HEK293 (cell line): Measurements from ENCODE around the gene AKIRIN1.

Source experiments
- CTCF ChIP-seq: fragments of 450-650 bp; formaldehyde crosslinking; IDR thresholded peaks from 2 replicates; pipeline ENCODE4 v1.5.1; 2016; ENCODE audit warnings: missing biosample characterization, missing genetic modification characterization
- KLF7 ChIP-seq: fragments of 450-650 bp; formaldehyde crosslinking; IDR thresholded peaks from 2 replicates; pipeline ENCODE4 v1.5.1; 2016; ENCODE audit warnings: missing biosample characterization, missing genetic modification characterization, borderline replicate concordance
- KLF9 ChIP-seq: fragments of 450-650 bp; formaldehyde crosslinking; IDR thresholded peaks from 2 replicates; pipeline ENCODE4 v1.5.1; 2016; ENCODE audit warnings: missing biosample characterization, missing genetic modification characterization, low read depth
- YY1 ChIP-seq: fragments of 450-650 bp; formaldehyde crosslinking; IDR thresholded peaks from 2 replicates; pipeline ENCODE4 v1.5.1; 2018; ENCODE audit warnings: missing biosample characterization, missing genetic modification characterization
- ZNF121 ChIP-seq: fragments of 450-650 bp; formaldehyde crosslinking; IDR thresholded peaks from 2 replicates; pipeline ENCODE4 v1.5.1; 2016; ENCODE audit warnings: missing biosample characterization, missing genetic modification characterization
- ZNF23 ChIP-seq: fragments of 450-650 bp; formaldehyde crosslinking; IDR thresholded peaks from 2 replicates; pipeline ENCODE4 v1.5.1; 2016; ENCODE audit warnings: missing biosample characterization, missing genetic modification characterization, borderline replicate concordance
- ZNF266 ChIP-seq: fragments of 450-650 bp; formaldehyde crosslinking; IDR thresholded peaks from 2 replicates; pipeline ENCODE4 v1.5.1; 2016; ENCODE audit warnings: missing biosample characterization, missing genetic modification characterization, low read depth
- ZNF274 ChIP-seq, 2 experiments: fragments of 200-500 bp in 1 of 2; fragments of 450-650 bp in 1 of 2; sonication (Bioruptor generic) in 1 of 2; formaldehyde crosslinking in 1 of 2; IDR thresholded peaks; 2 replicates each; pipeline versions ENCODE4 v1.5.1 to v1.6.1; 2014 to 2016; ENCODE audit warnings: borderline replicate concordance in 1 of 2, inconsistent platforms in 1 of 2, low read length in 1 of 2, missing biosample characterization in 1 of 2, missing genetic modification characterization in 1 of 2
- ZNF561 ChIP-seq: fragments of 450-650 bp; IDR thresholded peaks from 2 replicates; pipeline ENCODE4 v1.5.1; 2018; ENCODE audit warnings: missing biosample characterization, missing genetic modification characterization, borderline replicate concordance
- ZNF768 ChIP-seq: fragments of 450-650 bp; formaldehyde crosslinking; IDR thresholded peaks from 2 replicates; pipeline ENCODE4 v1.5.1; 2018; ENCODE audit warnings: missing biosample characterization, mild to moderate bottlenecking, missing genetic modification characterization
- ZSCAN16 ChIP-seq: fragments of 450-650 bp; formaldehyde crosslinking; IDR thresholded peaks from 2 replicates; pipeline ENCODE4 v1.5.1; 2016; ENCODE audit warnings: missing biosample characterization, missing genetic modification characterization

- TF ChIP-seq YY1 (tag by site-specific recombination), result no peak
- no peak for TF ChIP-seq CTCF
- no peak for TF ChIP-seq ZNF266 (tag by site-specific recombination)
- no peak for TF ChIP-seq KLF7 (tag by site-specific recombination)
- TF ChIP-seq KLF9 (tag by site-specific recombination), result no peak
- TF ChIP-seq ZNF768 (tag by site-specific recombination), result no peak
- TF ChIP-seq ZNF561 (tag by site-specific recombination), result no peak
- no peak for TF ChIP-seq ZNF23 (tag by site-specific recombination)
- TF ChIP-seq ZNF274 (IDR thresholded peaks at IDR 0.05; ENCODE audit: low read length), result no peak
- no peak for TF ChIP-seq ZNF274 (tag by site-specific recombination; IDR thresholded peaks at IDR 0.05; ENCODE audit: borderline replicate concordance)
- no peak for TF ChIP-seq ZSCAN16 (tag by site-specific recombination)
- TF ChIP-seq ZNF121 (tag by site-specific recombination), result no peak
Observed at GRCh38 chr1:39021426-39021825, 30.4 kb downstream of the AKIRIN1 start.
